K562 (cell line): Measurements from ENCODE around the gene ANO6. TPM values are rescaled to one million over a fixed set of nuclear protein-coding genes. Genes with fewer than 3 reads are reported as not detected.

Experiments used
- CEBPG ChIP-seq, 3 experiments: fragments of 200-800 bp in 1 of 3; sonication (Bioruptor generic) in 1 of 3; sonication (generic) in 1 of 3; formaldehyde crosslinking in 1 of 3; IDR thresholded peaks in 2 of 3; conservative IDR thresholded peaks in 1 of 3; 2 replicates each; pipeline versions ENCODE4 v1.6.1 to v1.8.0; 2016 to 2022; ENCODE audit warnings: missing compliant biosample characterization in 2 of 3, missing genetic modification characterization in 2 of 3, mild to moderate bottlenecking in 1 of 3, missing genetic modification reagents in 1 of 3
- FOS ChIP-seq: IDR thresholded peaks from 3 replicates; pipeline ENCODE4 v1.6.1; 2011; ENCODE audit not compliant: insufficient read length; ENCODE audit errors: extremely low read depth
- HCFC1 ChIP-seq: IDR thresholded peaks from 2 replicates; pipeline ENCODE4 v1.6.1; 2012; ENCODE audit warnings: low read depth, low read length, improper control_type of control experiment
- HNRNPLL ChIP-seq: fragments of 200-400 bp; formaldehyde crosslinking; IDR thresholded peaks from 2 replicates; pipeline ENCODE4 v1.6.1; 2017; ENCODE audit warnings: low read length, low read depth, mild to moderate bottlenecking; ENCODE audit not compliant: poor library complexity, severe bottlenecking
- ILK ChIP-seq: fragments of 450-650 bp; IDR thresholded peaks from 2 replicates; pipeline ENCODE4 v1.6.1; 2016; ENCODE audit warnings: missing genetic modification characterization, low read depth, mild to moderate bottlenecking, missing compliant biosample characterization, moderate library complexity, borderline replicate concordance
- LEF1 ChIP-seq: fragments of 450-650 bp; IDR thresholded peaks from 2 replicates; pipeline ENCODE4 v1.6.1; 2016; ENCODE audit warnings: mild to moderate bottlenecking
- MXI1 ChIP-seq: IDR thresholded peaks from 2 replicates; pipeline ENCODE4 v1.6.1; 2011; ENCODE audit warnings: low read depth, mild to moderate bottlenecking, improper control_type of control experiment, low read length
- POLR2AphosphoS5 ChIP-seq: IDR thresholded peaks from 2 replicates; pipeline ENCODE4 v1.6.1; 2011; ENCODE audit warnings: mild to moderate bottlenecking, low read depth, low read length, moderate library complexity; ENCODE audit not compliant: control insufficient read depth, insufficient read depth
- RB1 ChIP-seq: fragments of 450-650 bp; IDR thresholded peaks from 2 replicates; pipeline ENCODE4 v1.6.1; 2017; ENCODE audit warnings: low read depth, mild to moderate bottlenecking
- RBM15 ChIP-seq: fragments of 200-400 bp; formaldehyde crosslinking; IDR thresholded peaks from 2 replicates; pipeline ENCODE4 v1.6.1; 2018; ENCODE audit warnings: mild to moderate bottlenecking, low read length, moderate library complexity; ENCODE audit not compliant: insufficient read depth
- RNF219 ChIP-seq: fragments of 250-450 bp; sonication (Bioruptor Pico); IDR thresholded peaks from 2 replicates; pipeline ENCODE4 v1.5.0; 2022; ENCODE audit warnings: mild to moderate bottlenecking
- STAT6 ChIP-seq: sonication (generic); formaldehyde crosslinking; IDR thresholded peaks from 2 replicates; pipeline ENCODE4 v1.8.1; 2023; ENCODE audit warnings: mild to moderate bottlenecking, missing genetic modification reagents
- ZBTB11 ChIP-seq, 3 experiments: fragments of 200-800 bp in 1 of 3; fragments of 250-450 bp in 1 of 3; fragments of 450-650 bp in 1 of 3; sonication (Bioruptor Pico) in 1 of 3; sonication (Bioruptor generic) in 1 of 3; formaldehyde crosslinking in 1 of 3; IDR thresholded peaks; 2 replicates each; pipeline versions ENCODE4 v1.6.1 to v1.8.0; 2016 to 2022; ENCODE audit warnings: mild to moderate bottlenecking in 2 of 3, missing genetic modification characterization in 2 of 3, missing compliant biosample characterization in 1 of 3, moderate library complexity in 1 of 3
- ZFX ChIP-seq: sonication (generic); formaldehyde crosslinking; IDR thresholded peaks from 2 replicates; pipeline ENCODE4 v1.8.0; 2022; ENCODE audit warnings: mild to moderate bottlenecking, missing genetic modification reagents, moderate library complexity
- ZNF354B ChIP-seq: fragments of 250-450 bp; sonication (Bioruptor Pico); IDR thresholded peaks from 2 replicates; pipeline ENCODE4 v1.4.0; 2020
- ZNF780A ChIP-seq: fragments of 250-450 bp; sonication (Bioruptor Pico); IDR thresholded peaks from 2 replicates; pipeline ENCODE4 v1.5.0; 2021; ENCODE audit warnings: mild to moderate bottlenecking
- polyA plus RNA-seq, 8 experiments: library from polyadenylated mRNA; depleted of rRNA in 4 of 8; stranded (reverse) in 5 of 8; unstranded in 3 of 8; fragments of >200 nt; fragmentation: Nextera tagmentation in 2 of 8; fragmentation: Illumina TruSeq in 1 of 8; extraction: Ambion mirVana in 2 of 8; extraction: Trizol in 1 of 8; gene quantifications; 2 replicates each; pipeline versions ENCODE4 v1.2.1 to v1.2.3, GENCODE V29; 2011 to 2014; ENCODE audit warnings: inconsistent platforms in 1 of 8, missing spikeins in 1 of 8
- total RNA-seq, 7 experiments: library from RNA; depleted of rRNA in 6 of 7; stranded (reverse); fragments of >200 nt in 6 of 7; fragmentation: Illumina TruSeq in 2 of 7; extraction: Trizol in 2 of 7; gene quantifications; 2 replicates each; pipeline versions ENCODE4 v1.2.1 to v1.2.3, GENCODE V29; 2011 to 2021; ENCODE audit warnings: low replicate concordance in 1 of 7

The ANO6 gene
- total and polyA plus RNA-seq, 9 of the 15 experiments (the other 6 are each of a cell fraction or from before 2014, with no cell fraction given), result 3.5 to 24.7 (median 20.3) TPM

- TF ChIP-seq ZBTB11 (CRISPR knock-in tag; IDR thresholded peaks at IDR 0.05) (0 out of 6 replicates have a peak, but pooled peaks of 1 of the 3 experiments have one; percentile 44), STAT6 (no peak), RB1 (no peak), LEF1 (no peak), ZFX (CRISPR knock-in tag) (no peak), RNF219 (no peak), CEBPG (CRISPR knock-in tag; IDR thresholded peaks at IDR 0.05) (no peak), CEBPG (tag; conservative IDR thresholded peaks at IDR 0.05 in 1 of 2, IDR thresholded peaks at IDR 0.05 in 1 of 2) (no peak), ZNF354B (CRISPR knock-in tag) (no peak), FOS (no peak), RBM15 (no peak), MXI1 (no peak), ILK (tag) (no peak), POLR2AphosphoS5 (peak; percentile 69; the same call in 1 of the 2 replicates), HCFC1 (no peak), ZNF780A (CRISPR knock-in tag) (no peak), HNRNPLL (no peak)
Measured at GRCh38 chr12:45227316-45228067, 11.6 kb downstream of the ANO6 start (continued).
